OCI-LY1 (cell line): ENCODE results near the gene ADAM22.
"Not testable (repeated sequence)": the region's sequence is repeated elsewhere in the genome, so short reads cannot be mapped to it uniquely, and the experiment has no call there.

Experiments
- H2AFZ ChIP-seq: fragments of 200-600 bp; sonication (generic), shearing (Covaris generic); 2 replicates; pipeline ENCODE4 v1.6.0; 2014; ENCODE audit warnings: antibody characterized with exemption, mild to moderate bottlenecking, low read length
- H3F3A ChIP-seq: fragments of 200-600 bp; sonication (generic), shearing (Covaris generic); 2 replicates; pipeline ENCODE4 v1.6.0; 2014; ENCODE audit warnings: mild to moderate bottlenecking, antibody characterized with exemption, low read length, moderate library complexity; ENCODE audit not compliant: insufficient read depth
- H3K27ac ChIP-seq: fragments of 200-600 bp; sonication (generic); 2 replicates; pipeline ENCODE4 v1.5.1; 2014; ENCODE audit warnings: low read length, mixed run types, mild to moderate bottlenecking, low read depth; ENCODE audit not compliant: poor library complexity, severe bottlenecking
- H3K27me3 ChIP-seq: fragments of 200-600 bp; sonication (generic); 2 replicates; pipeline ENCODE4 v1.6.0; 2014; ENCODE audit warnings: antibody characterized with exemption, mild to moderate bottlenecking, low read length, moderate library complexity; ENCODE audit not compliant: insufficient read depth
- H3K36me3 ChIP-seq: fragments of 200-600 bp; sonication (generic); 2 replicates; pipeline ENCODE4 v1.6.1; 2014; ENCODE audit warnings: mild to moderate bottlenecking, antibody characterized with exemption, low read length, moderate library complexity, mixed read lengths; ENCODE audit not compliant: insufficient read depth
- H3K4me1 ChIP-seq: fragments of 200-600 bp; sonication (generic); 2 replicates; pipeline ENCODE4 v1.5.1; 2014; ENCODE audit warnings: mild to moderate bottlenecking, low read length, moderate library complexity; ENCODE audit not compliant: insufficient read depth, severe bottlenecking
- H3K4me2 ChIP-seq: fragments of 200-600 bp; sonication (generic), shearing (Covaris generic); 2 replicates; pipeline ENCODE4 v1.6.1; 2014; ENCODE audit warnings: low read length
- H3K4me3 ChIP-seq: fragments of 200-600 bp; sonication (generic); 2 replicates; pipeline ENCODE4 v1.5.1; 2014; ENCODE audit warnings: low read length, low read depth, mild to moderate bottlenecking, mixed read lengths; ENCODE audit not compliant: poor library complexity, severe bottlenecking
- H3K79me2 ChIP-seq: fragments of 200-600 bp; shearing (Covaris generic); 2 replicates; pipeline ENCODE4 v1.6.1; 2016; ENCODE audit warnings: mixed run types, low read length, mixed read lengths; ENCODE audit not compliant: insufficient read depth
- H3K9ac ChIP-seq: fragments of 200-600 bp; sonication (generic), shearing (Covaris generic); 2 replicates; pipeline ENCODE4 v1.6.1; 2014; ENCODE audit warnings: mild to moderate bottlenecking, low read length, mixed read lengths
- H3K9me2 ChIP-seq: fragments of 200-600 bp; sonication (generic), shearing (Covaris generic); 2 replicates; pipeline ENCODE4 v1.6.1; 2014; ENCODE audit warnings: low read depth, mild to moderate bottlenecking, low read length, mixed read lengths
- H3K9me3 ChIP-seq: fragments of 200-600 bp; shearing (Covaris generic); 2 replicates; pipeline ENCODE4 v1.6.1; 2014; ENCODE audit warnings: low read length, mixed read lengths
- H4K20me1 ChIP-seq: fragments of 200-600 bp; sonication (generic), shearing (Covaris generic); 2 replicates; pipeline ENCODE4 v1.6.0; 2016; ENCODE audit warnings: mild to moderate bottlenecking, low read length; ENCODE audit not compliant: insufficient read depth
- EZH2 ChIP-seq: fragments of 200-600 bp; sonication (generic), shearing (Covaris generic); IDR thresholded peaks from 2 replicates; pipeline ENCODE4 v1.8.0; 2017; ENCODE audit warnings: borderline replicate concordance, mixed run types, mild to moderate bottlenecking, antibody characterized with exemption, low read length, moderate library complexity, mixed read lengths
- TF ChIP-seq, protein P1 (sequence below): fragments of 200-600 bp; sonication (generic), shearing (Covaris generic); IDR thresholded peaks from 2 replicates; pipeline ENCODE4 v1.5.1; 2017; ENCODE audit warnings: mild to moderate bottlenecking, antibody characterized with exemption, low read length, moderate library complexity, mixed read lengths

ADAM22 gene

DNA sequence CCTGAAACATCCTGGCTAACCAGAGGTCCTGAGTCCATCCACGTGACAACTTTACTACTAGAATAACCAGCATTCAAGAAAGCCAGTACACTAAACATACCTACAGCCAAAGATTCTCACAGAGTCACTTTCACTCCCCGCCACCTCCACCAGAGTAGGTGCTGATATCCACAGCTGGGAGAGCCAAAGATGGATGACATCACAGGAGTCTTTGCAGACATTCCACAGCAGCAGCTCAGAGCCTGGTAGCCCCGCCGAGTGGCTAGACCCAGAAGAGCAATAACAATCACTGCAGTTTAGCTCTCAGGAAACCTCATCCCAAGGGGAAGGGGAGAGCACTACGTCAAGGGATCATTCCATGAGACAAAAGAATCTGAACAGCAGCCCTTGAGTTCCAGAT is 13.5 kb upstream of the ADAM22 start:
- H3K27me3 ChIP-seq = no peaks in the 10 kb centered on the region
- no peaks in the 10 kb centered on the region for H3K4me1 ChIP-seq
- H3K9ac ChIP-seq = no peak overlapping the region
- H3K4me2 ChIP-seq = no peak overlapping the region
- no peaks in the 10 kb centered on the region for H3K9me2 ChIP-seq
- H3K4me3 ChIP-seq = no peak overlapping the region
- H2AFZ ChIP-seq = no peak overlapping the region
- H3K36me3 ChIP-seq = no peaks in the 10 kb centered on the region
- H3F3A ChIP-seq = no peaks in the 10 kb centered on the region
- H3K9me3 ChIP-seq = no peaks in the 10 kb centered on the region
- no peak overlapping the region for H3K27ac ChIP-seq
- H4K20me1 ChIP-seq = no peaks in the 10 kb centered on the region
- TF ChIP-seq EZH2 = no peak
- H3K79me2 ChIP-seq = no peaks in the 10 kb centered on the region

DNA sequence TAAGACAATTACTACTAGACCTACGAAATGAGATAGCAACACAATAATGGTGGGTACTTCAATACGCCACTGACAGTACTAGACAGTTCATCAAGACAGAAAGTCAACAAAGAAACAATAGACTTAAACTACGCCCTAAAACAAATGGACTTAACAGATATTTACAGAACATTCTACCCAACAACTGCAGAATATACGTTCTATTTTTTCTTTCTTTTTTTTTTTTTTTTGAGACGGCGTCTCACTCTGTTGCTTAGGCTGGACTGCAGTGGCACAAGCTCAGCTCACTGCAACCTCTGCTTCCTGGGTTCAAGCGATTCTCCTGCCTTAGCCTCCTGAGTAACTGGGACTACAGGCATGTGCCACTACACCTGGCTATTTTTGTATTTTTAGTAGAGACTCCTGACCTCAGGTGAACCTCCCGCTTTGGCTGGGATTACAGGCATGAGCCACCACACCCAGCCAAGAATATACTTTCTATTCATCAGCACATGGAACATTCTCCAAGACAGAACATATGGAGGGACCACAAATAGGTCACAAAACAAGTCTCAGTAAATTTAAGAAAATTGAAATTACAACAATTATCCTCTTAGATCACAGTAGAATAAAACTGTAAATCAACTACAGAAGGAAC is 11.2 kb upstream of the ADAM22 start:
- H3K79me2 ChIP-seq, H3K4me2 ChIP-seq, H3K4me3 ChIP-seq, H2AFZ ChIP-seq, H3K27ac ChIP-seq, H3K36me3 ChIP-seq, H3K27me3 ChIP-seq, H3K9me2 ChIP-seq, H3K9ac ChIP-seq, H3K9me3 ChIP-seq, H3K4me1 ChIP-seq, H3F3A ChIP-seq, H4K20me1 ChIP-seq: not testable (repeated sequence)

DNA sequence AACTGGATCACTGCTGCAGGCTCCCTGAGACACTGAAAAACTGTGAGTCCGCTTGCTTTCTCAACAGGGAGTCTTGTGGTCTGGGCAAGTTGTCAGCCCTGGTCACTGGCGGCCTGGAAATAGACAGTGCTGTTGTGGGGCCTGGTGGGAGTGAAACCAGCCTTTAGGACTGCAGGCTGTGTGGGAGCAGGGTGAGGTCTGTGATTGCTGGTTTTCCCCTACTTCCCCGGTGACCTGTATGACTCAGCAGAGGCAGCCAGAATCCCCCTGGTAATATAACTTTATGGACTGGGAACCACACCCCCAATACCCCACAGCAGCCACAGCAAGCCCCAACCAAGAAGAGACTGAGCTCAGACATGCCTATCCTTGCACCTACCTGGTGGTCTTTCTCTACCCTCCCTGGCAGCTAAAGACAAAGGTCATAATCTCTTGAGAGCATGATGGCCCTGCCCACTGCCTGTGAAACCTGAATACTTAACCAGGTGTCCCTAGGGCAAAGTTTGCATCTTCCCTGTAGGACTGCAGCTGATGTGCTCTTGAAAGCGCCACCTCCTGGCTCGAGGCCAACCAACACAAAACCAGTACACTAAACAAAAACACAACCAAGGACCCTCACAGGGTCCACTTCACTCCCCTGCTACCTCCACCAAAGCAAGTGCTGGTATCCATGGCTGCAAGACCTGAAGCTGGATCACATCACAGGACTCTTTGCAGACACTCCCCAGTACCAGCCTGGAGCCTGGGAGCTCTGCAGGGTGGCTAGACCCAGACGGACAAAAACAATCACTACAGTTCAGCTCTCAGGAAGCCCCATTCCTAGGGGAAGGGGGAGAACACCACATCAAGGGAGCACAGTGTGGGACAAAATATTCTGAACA is 7.2 kb upstream of the ADAM22 start:
- Histone ChIP-seq H4K20me1 (no peaks in the 10 kb centered on the region), H3K27ac (no peak overlapping the region), H3K36me3 (no peaks in the 10 kb centered on the region), H3K79me2 (no peaks in the 10 kb centered on the region), H2AFZ (no peak overlapping the region), H3K27me3 (no peaks in the 10 kb centered on the region), H3K4me2 (no peak overlapping the region), H3K9ac (no peak overlapping the region), H3K4me1 (peaks cover 10% of the 10 kb centered on the region), H3F3A (no peaks in the 10 kb centered on the region), H3K9me3 (no peaks in the 10 kb centered on the region), H3K9me2 (no peaks in the 10 kb centered on the region), H3K4me3 (no peak overlapping the region)
- no peak for TF ChIP-seq EZH2
- TF ChIP-seq, protein P1, sequence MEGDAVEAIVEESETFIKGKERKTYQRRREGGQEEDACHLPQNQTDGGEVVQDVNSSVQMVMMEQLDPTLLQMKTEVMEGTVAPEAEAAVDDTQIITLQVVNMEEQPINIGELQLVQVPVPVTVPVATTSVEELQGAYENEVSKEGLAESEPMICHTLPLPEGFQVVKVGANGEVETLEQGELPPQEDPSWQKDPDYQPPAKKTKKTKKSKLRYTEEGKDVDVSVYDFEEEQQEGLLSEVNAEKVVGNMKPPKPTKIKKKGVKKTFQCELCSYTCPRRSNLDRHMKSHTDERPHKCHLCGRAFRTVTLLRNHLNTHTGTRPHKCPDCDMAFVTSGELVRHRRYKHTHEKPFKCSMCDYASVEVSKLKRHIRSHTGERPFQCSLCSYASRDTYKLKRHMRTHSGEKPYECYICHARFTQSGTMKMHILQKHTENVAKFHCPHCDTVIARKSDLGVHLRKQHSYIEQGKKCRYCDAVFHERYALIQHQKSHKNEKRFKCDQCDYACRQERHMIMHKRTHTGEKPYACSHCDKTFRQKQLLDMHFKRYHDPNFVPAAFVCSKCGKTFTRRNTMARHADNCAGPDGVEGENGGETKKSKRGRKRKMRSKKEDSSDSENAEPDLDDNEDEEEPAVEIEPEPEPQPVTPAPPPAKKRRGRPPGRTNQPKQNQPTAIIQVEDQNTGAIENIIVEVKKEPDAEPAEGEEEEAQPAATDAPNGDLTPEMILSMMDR = peak; percentile 59

GRCh38 chr7:87933605-87933952 is 472 bp upstream of the ADAM22 start:
- peaks cover 8% of the 10 kb centered on the region; the same call in 1 of the 2 replicates for H3K36me3 ChIP-seq
- H3K27ac ChIP-seq = peak overlapping the region; percentile 31
- no peaks in the 10 kb centered on the region for H3K79me2 ChIP-seq
- H3K9me3 ChIP-seq = no peaks in the 10 kb centered on the region
- no peaks in the 10 kb centered on the region for H4K20me1 ChIP-seq
- peaks cover 19% of the 10 kb centered on the region for H3K4me1 ChIP-seq
- peak overlapping the region; percentile 96 for H3K4me2 ChIP-seq
- peak overlapping the region; percentile 62 for H2AFZ ChIP-seq
- TF ChIP-seq EZH2 = no peak
- TF ChIP-seq, protein P1 = no peak
- no peaks in the 10 kb centered on the region for H3F3A ChIP-seq
- peak overlapping the region; percentile 70 for H3K4me3 ChIP-seq
- H3K9ac ChIP-seq = peak overlapping the region; percentile 40
- no peaks in the 10 kb centered on the region for H3K27me3 ChIP-seq
- no peaks in the 10 kb centered on the region for H3K9me2 ChIP-seq
